CD4-positive, alpha-beta T cell treated with Interleukin-10 for 1 hour (primary cell): Measurements from ENCODE around the gene ZNF358.

Experiments
- DNase-seq: peaks from one replicate; pipeline ENCODE4 v3.0.0-alpha.2; 2020

Gene ZNF358

GRCh38 chr19:7539827-7540425 is 24.0 kb downstream of the ZNF358 start:
- DNase-seq, result no peak

- DNase-seq, result no peak
Observed at GRCh38 chr19:7540761-7541474, 25.0 kb downstream of the ZNF358 start.

GRCh38 chr19:7541475-7541824 is 25.5 kb downstream of the ZNF358 start:
- no peak for DNase-seq

DNA sequence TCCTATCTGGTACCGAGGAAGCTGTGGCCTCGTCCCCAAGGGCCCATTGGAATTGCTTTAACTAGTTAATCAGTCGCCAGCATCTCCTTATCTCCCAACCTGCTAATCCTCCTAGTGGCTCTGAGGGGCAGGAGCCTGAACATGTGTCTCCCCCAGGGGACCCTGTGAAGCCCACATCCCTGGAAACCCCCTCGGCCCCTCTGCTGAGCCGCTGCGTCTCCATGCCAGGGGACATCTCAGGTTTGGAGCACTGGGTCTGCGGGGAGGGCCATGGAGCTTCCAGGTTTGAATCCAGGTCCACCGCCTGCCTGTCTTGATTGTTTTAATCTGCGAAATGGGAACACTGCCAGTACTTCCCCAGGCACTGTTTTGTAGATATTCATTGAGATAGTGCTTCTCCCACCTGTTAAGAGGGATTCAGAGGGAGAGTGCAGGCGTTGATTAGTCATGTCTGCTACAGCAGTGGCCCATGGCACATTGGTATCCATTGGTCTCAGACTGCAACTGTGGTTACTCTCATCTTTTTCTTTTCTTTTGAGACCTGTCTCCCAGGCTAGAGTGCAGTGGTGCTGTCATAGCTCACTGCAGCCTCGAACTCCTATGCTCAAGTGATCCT is 26.0 kb downstream of the ZNF358 start:
- DNase-seq, result no peak

GRCh38 chr19:7542556-7543348 is 26.8 kb downstream of the ZNF358 start:
- DNase-seq, result no peak

- DNase-seq, result no peak
Observed at GRCh38 chr19:7544626-7545025, 28.7 kb downstream of the ZNF358 start.

GRCh38 chr19:7545300-7545699 is 29.4 kb downstream of the ZNF358 start:
- DNase-seq, result no peak

GRCh38 chr19:7545904-7546303 is 30.0 kb downstream of the ZNF358 start:
- no peak for DNase-seq

- DNase-seq, result no peak
Observed at GRCh38 chr19:7547159-7547558, 31.3 kb downstream of the ZNF358 start.

GRCh38 chr19:7549429-7550148 is 33.7 kb downstream of the ZNF358 start:
- DNase-seq, result no peak

DNA sequence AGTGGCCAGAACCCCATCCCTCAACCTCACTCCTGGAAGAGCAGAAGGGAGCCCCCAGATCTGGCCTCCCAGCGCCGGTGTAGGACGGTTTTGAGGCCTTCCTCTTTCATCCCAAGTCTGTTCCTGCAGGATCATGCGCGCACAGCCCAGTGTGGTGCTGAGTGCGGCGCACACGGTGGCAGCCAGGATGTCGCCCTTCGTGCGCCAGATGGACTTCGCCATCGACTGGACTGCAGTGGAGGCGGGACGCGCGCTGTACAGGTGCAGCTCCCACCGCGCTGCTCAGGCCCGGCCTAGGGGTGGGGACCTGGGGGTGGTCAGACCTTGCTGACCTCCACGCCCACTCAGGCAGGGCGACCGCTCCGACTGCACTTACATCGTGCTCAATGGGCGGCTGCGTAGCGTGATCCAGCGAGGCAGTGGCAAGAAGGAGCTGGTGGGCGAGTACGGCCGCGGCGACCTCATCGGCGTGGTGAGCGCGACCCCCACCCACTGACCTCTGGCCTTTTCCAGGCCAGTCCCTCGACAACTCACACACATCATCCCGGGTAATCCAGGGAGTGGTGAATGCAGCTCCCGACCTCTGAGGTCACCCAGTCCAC is 34.4 kb downstream of the ZNF358 start:
- DNase-seq, result no peak

DNA sequence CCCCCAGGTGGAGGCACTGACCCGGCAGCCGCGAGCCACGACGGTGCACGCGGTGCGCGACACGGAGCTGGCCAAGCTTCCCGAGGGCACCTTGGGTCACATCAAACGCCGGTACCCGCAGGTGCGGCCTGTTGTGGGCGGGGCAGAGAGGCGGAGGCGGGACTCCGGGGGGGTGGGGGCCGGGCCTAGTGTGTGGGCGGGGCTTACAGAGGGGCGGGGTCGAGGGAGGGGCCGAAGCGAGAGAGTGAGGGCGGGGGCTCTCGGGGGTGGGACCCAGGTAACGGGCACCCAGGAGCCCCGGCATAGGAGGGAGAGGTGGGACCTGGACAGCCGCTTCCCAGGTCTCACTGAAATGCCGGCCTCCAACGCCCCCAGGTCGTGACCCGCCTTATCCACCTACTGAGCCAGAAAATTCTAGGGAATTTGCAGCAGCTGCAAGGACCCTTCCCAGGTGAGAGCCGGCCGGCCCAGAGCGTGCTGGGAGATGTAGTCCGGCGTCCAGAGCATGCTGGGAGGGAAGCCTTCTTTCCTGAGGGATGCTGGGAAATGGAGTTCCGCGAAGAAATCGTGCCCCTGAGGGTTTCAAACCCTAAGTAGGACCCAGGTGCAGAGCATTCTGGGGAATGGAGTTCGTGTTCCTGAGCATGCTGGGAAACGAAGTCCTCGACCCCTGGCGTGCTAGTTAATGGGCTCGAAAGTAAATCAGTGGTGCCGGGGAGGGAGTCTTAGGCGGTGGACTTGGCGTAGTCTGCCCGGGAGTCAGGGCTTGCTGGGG is 35.3 kb downstream of the ZNF358 start:
- peak; percentile 46 for DNase-seq

GRCh38 chr19:7552781-7553180 is 36.9 kb downstream of the ZNF358 start:
- no peak for DNase-seq

DNA sequence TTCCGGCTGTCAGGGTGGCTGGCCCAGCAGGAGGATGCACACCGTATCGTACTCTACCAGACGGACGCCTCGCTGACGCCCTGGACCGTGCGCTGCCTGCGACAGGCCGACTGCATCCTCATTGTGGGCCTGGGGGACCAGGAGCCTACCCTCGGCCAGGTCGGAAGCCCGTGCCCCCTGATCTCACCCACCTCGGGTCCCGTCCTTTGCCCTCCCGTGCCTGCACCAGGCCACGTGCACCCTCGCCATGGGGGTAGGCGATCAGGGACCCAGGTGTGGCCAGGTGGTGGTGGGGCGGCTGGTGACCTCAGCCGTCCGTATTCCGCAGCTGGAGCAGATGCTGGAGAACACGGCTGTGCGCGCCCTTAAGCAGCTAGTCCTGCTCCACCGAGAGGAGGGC is 38.7 kb downstream of the ZNF358 start:
- no peak for DNase-seq

GRCh38 chr19:7554990-7555864 is 39.3 kb downstream of the ZNF358 start:
- peak; percentile 19 for DNase-seq

GRCh38 chr19:7556696-7557315 is 40.9 kb downstream of the ZNF358 start:
- no peak for DNase-seq

GRCh38 chr19:7558667-7559066 is 42.8 kb downstream of the ZNF358 start:
- no peak for DNase-seq

GRCh38 chr19:7559102-7559501 is 43.2 kb downstream of the ZNF358 start:
- no peak for DNase-seq

GRCh38 chr19:7560255-7560654 is 44.4 kb downstream of the ZNF358 start:
- no peak for DNase-seq

- DNase-seq, result no peak
Observed at GRCh38 chr19:7561325-7561724, 45.4 kb downstream of the ZNF358 start.
